ENCODE data around the gene EXOSC6. TPM values are rescaled to one million over a fixed set of nuclear protein-coding genes. Genes with fewer than 3 reads are reported as not detected.

The EXOSC6 gene
- total and polyA plus RNA-seq, 2 of the 4 experiments (the other 2 are of a cell fraction) = 5.8 to 7.0 TPM

DNA sequence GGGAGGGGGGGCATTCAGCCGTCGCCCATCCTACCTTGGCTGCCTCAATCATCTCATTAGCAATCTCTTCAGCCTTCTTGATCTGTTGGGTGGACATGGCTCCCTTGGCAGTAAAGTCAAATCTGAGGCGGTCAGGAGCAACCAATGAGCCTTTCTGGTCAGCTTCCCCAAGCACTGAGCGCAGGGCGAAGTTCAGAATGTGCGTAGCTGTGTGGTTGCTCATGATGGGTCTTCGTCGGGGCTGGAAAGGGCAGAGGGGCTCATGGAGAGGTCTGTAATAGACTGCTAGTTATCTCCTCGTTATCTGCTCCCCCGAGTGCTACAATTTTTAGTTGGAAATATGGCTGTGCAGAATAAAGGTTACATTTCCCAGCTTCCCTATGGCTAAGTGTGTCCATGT, 7.2 kb upstream of the EXOSC6 start:
- Histone ChIP-seq H3K79me1 (ENCODE audit: low read depth in 1 of 2, low read length in 2 of 2) (peaks cover 10 to 35% of the 10 kb centered on the region in 2 experiments), H3K4me3 (ENCODE audit: insufficient read depth, low read depth, low read length) (no peak overlapping the region), H2AK9ac (replicated peaks; ENCODE audit: low read depth, low read length, poor library complexity) (no peak overlapping the region), H2AFZ (replicated peaks; ENCODE audit: low read length, poor library complexity) (peak overlapping the region; percentile 27), H4K20me1 (ENCODE audit: insufficient read depth, low read length) (peaks cover 34% of the 10 kb centered on the region; the same call in 1 of the 2 replicates), H2AK5ac (ENCODE audit: low read depth, low read length) (no peak overlapping the region), H2BK20ac (ENCODE audit: low read depth, low read length) (no peak overlapping the region), H3K9me3 (ENCODE audit: control insufficient read depth, insufficient read depth, low read length) (no peaks in the 10 kb centered on the region), H3K36me3 (ENCODE audit: control insufficient read depth, insufficient read depth, low read length) (peaks cover 81% of the 10 kb centered on the region), H3K4me2 (ENCODE audit: low read depth, low read length) (no peak overlapping the region), H3K4me1 (ENCODE audit: control insufficient read depth, insufficient read depth, low read length) (no peaks in the 10 kb centered on the region), H3K27ac (ENCODE audit: insufficient read depth, low read length) (no peak overlapping the region), H3K18ac (ENCODE audit: low read depth, low read length) (no peak overlapping the region), H3K27me3 (ENCODE audit: control insufficient read depth, insufficient read depth, low read length) (no peaks in the 10 kb centered on the region), H2BK5ac (ENCODE audit: low read depth, low read length, poor library complexity, severe bottlenecking) (no peak overlapping the region), H3K23ac (ENCODE audit: low read depth, low read length) (no peak overlapping the region), H3K56ac (ENCODE audit: extremely low read depth, insufficient read depth, low read length) (no peak overlapping the region), H2BK15ac (ENCODE audit: low read depth, low read length) (no peak overlapping the region), H4K8ac (ENCODE audit: low read depth in 2 of 2, low read length in 2 of 2) (no peak overlapping the region), H2BK120ac (ENCODE audit: low read depth, low read length) (no peak overlapping the region), H3K4ac (ENCODE audit: low read depth, low read length) (no peak overlapping the region), H4K91ac (ENCODE audit: insufficient read depth, low read depth, low read length) (no peak overlapping the region), H3K14ac (replicated peaks; ENCODE audit: low read depth, low read length) (no peak overlapping the region), H3K9me1 (ENCODE audit: insufficient read depth, low read length) (peaks cover 3% of the 10 kb centered on the region; the same call in 1 of the 2 replicates), H4K5ac (ENCODE audit: low read depth, low read length) (no peak overlapping the region), H3K9ac (ENCODE audit: low read depth, low read length) (no peak overlapping the region)
- POLR2A ChIA-PET (ENCODE audit: unreplicated experiment) = no interaction called here
- ATAC-seq (ENCODE audit: low read depth) = no peak
- dilution Hi-C loops (cut with HindIII; ENCODE audit: low sequenced_read_pairs, unreplicated experiment) = no loop called here
- TF ChIP-seq, protein P1, sequence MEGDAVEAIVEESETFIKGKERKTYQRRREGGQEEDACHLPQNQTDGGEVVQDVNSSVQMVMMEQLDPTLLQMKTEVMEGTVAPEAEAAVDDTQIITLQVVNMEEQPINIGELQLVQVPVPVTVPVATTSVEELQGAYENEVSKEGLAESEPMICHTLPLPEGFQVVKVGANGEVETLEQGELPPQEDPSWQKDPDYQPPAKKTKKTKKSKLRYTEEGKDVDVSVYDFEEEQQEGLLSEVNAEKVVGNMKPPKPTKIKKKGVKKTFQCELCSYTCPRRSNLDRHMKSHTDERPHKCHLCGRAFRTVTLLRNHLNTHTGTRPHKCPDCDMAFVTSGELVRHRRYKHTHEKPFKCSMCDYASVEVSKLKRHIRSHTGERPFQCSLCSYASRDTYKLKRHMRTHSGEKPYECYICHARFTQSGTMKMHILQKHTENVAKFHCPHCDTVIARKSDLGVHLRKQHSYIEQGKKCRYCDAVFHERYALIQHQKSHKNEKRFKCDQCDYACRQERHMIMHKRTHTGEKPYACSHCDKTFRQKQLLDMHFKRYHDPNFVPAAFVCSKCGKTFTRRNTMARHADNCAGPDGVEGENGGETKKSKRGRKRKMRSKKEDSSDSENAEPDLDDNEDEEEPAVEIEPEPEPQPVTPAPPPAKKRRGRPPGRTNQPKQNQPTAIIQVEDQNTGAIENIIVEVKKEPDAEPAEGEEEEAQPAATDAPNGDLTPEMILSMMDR (conservative IDR thresholded peaks at IDR 0.05; ENCODE audit: low read depth, low read length) = no peak
- no peak for TF ChIP-seq MAZ (IDR thresholded peaks at IDR 0.05; ENCODE audit: borderline replicate concordance, low read depth, low read length)
- intact Hi-C loops (cut with micrococcal nuclease) = no loop called here
- CTCF ChIA-PET = no interaction called here
- DNase-seq = no peak
- in situ Hi-C loops (cut with MboI; ENCODE audit: low sequenced_read_pairs) = no loop called here
- no TSS peak for BruUV-seq (replicated peaks)
- 95% methylated on average over 4 of the region's 10 CpGs; no CpG with 5 or more reads in 1 of the 2 experiments for WGBS, 2 experiments (ENCODE audit: extremely low coverage in 2 of 2, insufficient read length in 1 of 2)

All from IMR-90 (cell line).